GM21576 (cell line): ENCODE measurements around the gene CEP85L.
"Not testable (repeated sequence)": the region's sequence is repeated elsewhere in the genome, so short reads cannot be mapped to it uniquely, and the experiment has no call there.

Experiments
- ATAC-seq: cut with Tn5 transposase; IDR thresholded peaks from one replicate; pipeline ENCODE4 v1.9.1; 2021; ENCODE audit warnings: mild to moderate bottlenecking, moderate library complexity; ENCODE audit not compliant: unreplicated experiment

CEP85L gene

GRCh38 chr6:118436482-118436881, 214.9 kb downstream of the CEP85L start:
- no peak for ATAC-seq

- ATAC-seq = not testable (repeated sequence)
Observed at GRCh38 chr6:118434147-118434546, 217.2 kb downstream of the CEP85L start.

- ATAC-seq = not testable (repeated sequence)
Observed at GRCh38 chr6:118421312-118421711, 230.1 kb downstream of the CEP85L start.

GRCh38 chr6:118419448-118420394, 231.7 kb downstream of the CEP85L start:
- ATAC-seq = no peak
